ENCODE results near the gene ZNF451.

The ZNF451 gene

GRCh38 chr6:57094689-57095088, 4.7 kb downstream of the ZNF451 start:
- no peak for DNase-seq (ENCODE audit: low read depth in 3 of 3)

GRCh38 chr6:57097596-57097995, 7.6 kb downstream of the ZNF451 start:
- no peak for DNase-seq (ENCODE audit: low read depth in 3 of 3)

- DNase-seq (ENCODE audit: low read depth in 3 of 3) = no peak
Observed at GRCh38 chr6:57102976-57103375, 13.0 kb downstream of the ZNF451 start.

GRCh38 chr6:57104336-57104735, 14.3 kb downstream of the ZNF451 start:
- no peak for DNase-seq (ENCODE audit: low read depth in 3 of 3)

GRCh38 chr6:57106990-57107389, 17.0 kb downstream of the ZNF451 start:
- DNase-seq (ENCODE audit: low read depth in 3 of 3) = no peak

- no peak for DNase-seq (ENCODE audit: low read depth in 3 of 3)
Observed at GRCh38 chr6:57108691-57109090, 18.7 kb downstream of the ZNF451 start.

GRCh38 chr6:57109880-57110279, 19.9 kb downstream of the ZNF451 start:
- DNase-seq (ENCODE audit: low read depth in 3 of 3) = no peak

GRCh38 chr6:57113105-57113504, 23.1 kb downstream of the ZNF451 start:
- no peak for DNase-seq (ENCODE audit: low read depth in 3 of 3)

GRCh38 chr6:57116776-57117175, 26.8 kb downstream of the ZNF451 start:
- DNase-seq (ENCODE audit: low read depth in 3 of 3) = no peak

- no peak for DNase-seq (ENCODE audit: low read depth in 3 of 3)
Observed at GRCh38 chr6:57117796-57118195, 27.8 kb downstream of the ZNF451 start.

- DNase-seq (ENCODE audit: low read depth in 3 of 3) = no peak
Observed at GRCh38 chr6:57123111-57123510, 33.1 kb downstream of the ZNF451 start.

- no peak for DNase-seq (ENCODE audit: low read depth in 3 of 3)
Observed at GRCh38 chr6:57127763-57128162, 37.8 kb downstream of the ZNF451 start.

GRCh38 chr6:57130661-57131177, 40.7 kb downstream of the ZNF451 start:
- no peak for DNase-seq (ENCODE audit: low read depth in 3 of 3)

- no peak for DNase-seq (ENCODE audit: low read depth in 3 of 3)
Observed at GRCh38 chr6:57134954-57135353, 45.0 kb downstream of the ZNF451 start.

- DNase-seq (ENCODE audit: low read depth in 3 of 3) = no peak
Observed at GRCh38 chr6:57135885-57136284, 45.9 kb downstream of the ZNF451 start.

GRCh38 chr6:57137350-57137749, 47.4 kb downstream of the ZNF451 start:
- no peak for DNase-seq (ENCODE audit: low read depth in 3 of 3)

GRCh38 chr6:57138026-57138425, 48.0 kb downstream of the ZNF451 start:
- DNase-seq (ENCODE audit: low read depth in 3 of 3) = no peak

GRCh38 chr6:57141451-57142177, 51.6 kb downstream of the ZNF451 start:
- DNase-seq (ENCODE audit: low read depth in 3 of 3) = no peak

- no peak for DNase-seq (ENCODE audit: low read depth in 3 of 3)
Observed at GRCh38 chr6:57142178-57142525, 52.2 kb downstream of the ZNF451 start.

- no peak for DNase-seq (ENCODE audit: low read depth in 3 of 3)
Observed at GRCh38 chr6:57143690-57144089, 53.7 kb downstream of the ZNF451 start.

- DNase-seq (ENCODE audit: low read depth in 3 of 3) = no peak
Observed at GRCh38 chr6:57147401-57147800, 57.4 kb downstream of the ZNF451 start.

GRCh38 chr6:57147955-57148858, 58.2 kb downstream of the ZNF451 start:
- no peak for DNase-seq (ENCODE audit: low read depth in 3 of 3)

GRCh38 chr6:57158658-57159057, 68.7 kb downstream of the ZNF451 start:
- DNase-seq (ENCODE audit: low read depth in 3 of 3) = no peak
